ENCODE data around the gene ZFTA.

The ZFTA gene

DNA sequence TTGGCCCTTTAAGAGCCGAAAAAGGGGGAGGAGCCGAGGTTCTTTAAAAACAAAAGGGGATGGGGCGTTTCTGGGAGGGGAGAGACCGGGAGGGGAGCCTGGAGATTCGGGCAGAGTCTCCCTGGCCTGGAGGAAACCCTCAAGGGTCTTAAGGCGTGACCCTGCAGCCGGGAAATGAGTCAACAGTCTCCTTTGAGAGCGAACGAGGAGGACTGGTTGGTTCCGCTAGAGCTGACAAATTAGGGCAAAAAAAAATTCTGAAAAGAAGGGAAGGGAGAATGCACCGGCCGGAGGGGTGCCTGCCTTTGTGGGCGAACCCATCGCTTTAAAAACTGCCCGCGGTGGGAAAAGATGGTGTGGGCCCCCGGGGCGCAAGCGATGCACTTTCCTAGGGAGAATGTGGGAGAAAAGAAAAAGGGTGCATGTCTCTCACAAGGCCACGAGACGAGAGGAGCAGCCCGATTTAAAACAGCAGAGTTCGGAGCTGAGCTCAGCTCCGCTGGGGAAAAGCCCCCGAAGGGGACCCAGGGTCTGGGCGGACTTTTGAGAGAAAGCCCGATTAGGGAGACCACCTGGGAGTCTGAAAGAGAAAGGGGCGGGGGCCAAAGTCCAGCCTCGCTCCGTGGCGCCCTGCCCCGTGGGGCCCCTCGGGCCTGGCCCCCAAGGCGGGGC is 874 bp downstream of the ZFTA start:
- peaks cover 0 to 49% (median 26%) of the 10 kb centered on the region in 4 donors for H3K4me1 ChIP-seq
- TF ChIP-seq, protein P1, sequence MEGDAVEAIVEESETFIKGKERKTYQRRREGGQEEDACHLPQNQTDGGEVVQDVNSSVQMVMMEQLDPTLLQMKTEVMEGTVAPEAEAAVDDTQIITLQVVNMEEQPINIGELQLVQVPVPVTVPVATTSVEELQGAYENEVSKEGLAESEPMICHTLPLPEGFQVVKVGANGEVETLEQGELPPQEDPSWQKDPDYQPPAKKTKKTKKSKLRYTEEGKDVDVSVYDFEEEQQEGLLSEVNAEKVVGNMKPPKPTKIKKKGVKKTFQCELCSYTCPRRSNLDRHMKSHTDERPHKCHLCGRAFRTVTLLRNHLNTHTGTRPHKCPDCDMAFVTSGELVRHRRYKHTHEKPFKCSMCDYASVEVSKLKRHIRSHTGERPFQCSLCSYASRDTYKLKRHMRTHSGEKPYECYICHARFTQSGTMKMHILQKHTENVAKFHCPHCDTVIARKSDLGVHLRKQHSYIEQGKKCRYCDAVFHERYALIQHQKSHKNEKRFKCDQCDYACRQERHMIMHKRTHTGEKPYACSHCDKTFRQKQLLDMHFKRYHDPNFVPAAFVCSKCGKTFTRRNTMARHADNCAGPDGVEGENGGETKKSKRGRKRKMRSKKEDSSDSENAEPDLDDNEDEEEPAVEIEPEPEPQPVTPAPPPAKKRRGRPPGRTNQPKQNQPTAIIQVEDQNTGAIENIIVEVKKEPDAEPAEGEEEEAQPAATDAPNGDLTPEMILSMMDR (IDR thresholded peaks at IDR 0.05): no peak
- H3K4me3 ChIP-seq: peak overlapping the region; percentile 91 to 94
- H3K36me3 ChIP-seq: peaks cover 0 to 8% (median 0%) of the 10 kb centered on the region in 3 donors
- H3K9me3 ChIP-seq: no peaks in the 10 kb centered on the region
- intact Hi-C loops (cut with DNase I; ENCODE audit: low total_unique reads): loop anchor here (2.0 to 5.0 kb wide), 3 partner anchors 45 to 180 kb away; partner anchors contain the start of genes MARK2 and SPINDOC
- H3K27ac ChIP-seq: peak overlapping the region; percentile 89 to 90
- no peaks in the 10 kb centered on the region for H3K27me3 ChIP-seq
- DNase-seq: peak; percentile 84

DNA sequence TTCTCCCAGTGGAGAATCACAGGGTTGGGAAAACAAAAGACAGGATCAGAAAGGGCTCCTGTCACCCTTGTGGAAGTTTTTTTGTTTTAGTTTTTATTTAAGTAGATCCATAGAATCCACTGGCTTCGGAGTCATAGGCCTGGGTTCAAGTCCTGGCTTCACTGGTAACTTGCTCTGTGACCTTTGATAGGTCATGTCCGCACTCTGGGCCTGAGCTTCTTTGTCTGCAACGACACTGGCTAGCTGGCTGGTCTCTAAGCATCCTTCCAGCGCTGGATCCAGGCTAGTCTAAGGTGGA is 1.4 kb downstream of the ZFTA start:
- Histone ChIP-seq H3K27me3 (no peaks in the 10 kb centered on the region), H3K4me1 (peaks cover 0 to 54% (median 31%) of the 10 kb centered on the region in 4 donors), H3K9me3 (no peaks in the 10 kb centered on the region), H3K27ac (peak overlapping the region; percentile 89 to 90), H3K4me3 (peak overlapping the region; percentile 91 to 94), H3K36me3 (peaks cover 0 to 8% (median 0%) of the 10 kb centered on the region in 3 donors)
- intact Hi-C loops (cut with DNase I; ENCODE audit: low total_unique reads): loop anchor here (5.0 kb wide), 1 partner anchor 180 kb away; no protein-coding TSS in a partner anchor
- TF ChIP-seq, protein P1 (IDR thresholded peaks at IDR 0.05): no peak
- DNase-seq: no peak

DNA sequence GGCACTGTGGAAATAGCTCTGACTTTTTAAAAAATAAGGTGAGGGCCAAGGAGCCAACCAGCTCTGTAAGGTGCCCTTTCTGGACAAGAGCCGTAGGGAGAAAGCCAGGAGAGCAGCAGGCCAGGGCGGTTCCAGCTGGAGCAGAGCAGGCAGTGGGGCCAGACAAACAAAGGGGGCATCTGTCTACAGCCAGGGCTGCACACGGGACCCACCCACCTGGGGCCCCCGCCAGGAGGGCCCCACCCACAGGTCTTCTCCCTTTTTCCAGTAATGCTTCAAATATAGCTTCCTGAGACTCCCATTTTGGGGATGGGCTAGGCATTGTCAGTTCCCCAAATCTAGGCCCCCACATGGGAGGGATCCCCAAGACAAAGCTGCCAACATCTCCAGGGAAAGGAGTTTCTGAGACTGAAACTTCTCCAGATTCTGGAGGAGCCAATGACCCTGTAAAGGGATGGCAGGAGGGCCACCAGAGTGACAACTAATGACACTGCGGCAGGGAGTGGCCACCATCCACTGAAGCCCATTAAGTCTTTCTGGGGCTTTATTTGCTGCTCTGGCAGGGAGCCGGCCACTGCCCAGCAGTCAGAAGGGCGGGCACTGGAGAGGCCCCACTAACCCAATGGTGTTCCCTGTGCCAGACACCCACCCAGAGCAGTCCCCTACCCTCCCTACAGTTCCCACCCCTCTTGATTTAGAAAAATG is 1.9 kb downstream of the ZFTA start:
- no peaks in the 10 kb centered on the region for H3K9me3 ChIP-seq
- peaks cover 0 to 8% (median 0%) of the 10 kb centered on the region in 3 donors for H3K36me3 ChIP-seq
- peak overlapping the region; percentile 91 to 94 for H3K4me3 ChIP-seq
- peaks cover 0 to 60% (median 34%) of the 10 kb centered on the region in 4 donors for H3K4me1 ChIP-seq
- no peaks in the 10 kb centered on the region for H3K27me3 ChIP-seq
- TF ChIP-seq, protein P1 (IDR thresholded peaks at IDR 0.05): no peak
- intact Hi-C loops (cut with DNase I; ENCODE audit: low total_unique reads): loop anchor here (5.0 kb wide), 1 partner anchor 181 kb away; no protein-coding TSS in a partner anchor
- no peak for DNase-seq
- peak overlapping the region; percentile 89 to 90 for H3K27ac ChIP-seq

DNA sequence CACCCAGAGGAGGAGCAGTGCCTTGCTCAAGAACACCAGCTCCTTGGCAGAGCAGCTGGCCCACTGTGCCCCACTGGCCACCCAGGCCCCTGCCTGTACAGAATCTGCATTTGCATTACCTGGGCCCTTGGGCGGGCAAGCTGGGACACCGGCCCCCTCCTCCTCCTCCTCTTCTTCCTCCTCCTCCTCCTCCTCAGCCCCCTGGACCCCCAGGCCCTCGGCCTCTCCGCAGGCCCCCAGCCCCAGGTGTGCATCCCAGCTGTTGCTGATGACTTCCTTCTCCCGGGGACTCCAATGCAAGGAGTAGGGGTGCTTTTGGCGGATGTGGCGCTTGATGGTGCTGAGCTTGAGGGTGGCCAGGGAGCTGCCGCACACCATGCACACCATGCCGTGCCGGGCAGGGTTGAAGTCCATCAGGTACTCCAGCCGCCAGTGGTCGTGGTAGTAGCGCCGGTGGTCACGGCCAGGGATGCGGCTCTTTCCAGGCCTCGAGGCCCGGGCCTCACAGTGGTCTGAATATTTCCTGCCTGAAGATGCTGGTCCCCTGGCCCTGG is 2.8 kb downstream of the ZFTA start:
- Histone ChIP-seq H3K4me1 (peaks cover 0 to 61% (median 35%) of the 10 kb centered on the region in 4 donors), H3K36me3 (peaks cover 0 to 8% (median 0%) of the 10 kb centered on the region in 3 donors), H3K27me3 (no peaks in the 10 kb centered on the region), H3K27ac (peak overlapping the region; percentile 89 to 90), H3K4me3 (no peak overlapping the region), H3K9me3 (no peaks in the 10 kb centered on the region)
- TF ChIP-seq, protein P1 (IDR thresholded peaks at IDR 0.05): no peak
- intact Hi-C loops (cut with DNase I; ENCODE audit: low total_unique reads): loop anchor here (5.0 kb wide), 1 partner anchor 182 kb away; no protein-coding TSS in a partner anchor
- DNase-seq: peak in 1 of 2 donors; percentile 52

DNA sequence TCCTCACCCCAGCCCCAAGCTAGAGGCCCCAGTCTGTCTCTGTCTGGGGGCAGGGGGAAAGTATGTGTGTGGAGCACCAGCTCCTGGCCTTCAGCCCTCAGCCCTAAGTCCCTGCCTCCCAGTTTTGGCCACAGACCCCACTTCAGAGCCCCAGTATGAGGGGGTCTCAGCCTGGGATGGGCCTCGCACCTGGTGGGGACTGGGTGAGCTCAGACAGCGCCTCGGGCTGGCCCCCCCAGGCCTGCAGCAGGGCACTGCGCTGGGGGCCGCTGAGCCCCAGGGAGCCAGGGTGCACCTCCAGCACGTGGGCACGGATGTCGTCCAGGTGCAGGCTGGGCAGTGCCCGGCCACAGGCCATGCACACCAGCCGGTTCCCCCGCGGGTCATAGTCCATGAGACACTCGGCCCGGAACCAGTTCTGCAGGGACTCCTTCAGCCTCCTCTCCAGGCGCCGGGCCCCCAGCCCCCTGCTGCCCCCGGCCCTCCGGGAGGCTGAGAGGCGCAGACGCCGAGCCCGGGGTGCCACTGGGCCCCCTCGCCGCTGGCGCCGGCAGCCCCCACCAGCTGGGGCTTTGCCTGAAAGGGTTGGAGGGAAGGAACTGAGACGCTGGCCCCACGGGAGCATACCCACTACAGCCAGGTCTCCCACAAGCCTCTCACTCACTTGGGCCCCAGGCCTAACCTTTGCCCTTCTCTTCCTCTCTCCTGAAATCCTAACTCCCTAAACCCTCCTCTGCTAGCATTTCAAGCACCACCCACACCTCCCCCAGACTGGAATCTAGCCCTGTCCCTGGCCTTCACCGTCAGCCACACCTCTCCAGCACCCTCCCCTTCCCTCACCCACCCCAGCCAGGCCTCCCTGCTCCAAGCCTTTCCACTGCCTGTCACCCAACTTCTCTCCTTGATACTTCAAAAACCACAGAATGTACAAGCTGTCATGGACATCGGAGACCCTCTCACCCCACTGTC is 3.6 kb downstream of the ZFTA start:
- Histone ChIP-seq H3K4me1 (peaks cover 0 to 58% (median 33%) of the 10 kb centered on the region in 4 donors), H3K27ac (peak overlapping the region; percentile 89 to 90), H3K9me3 (no peaks in the 10 kb centered on the region), H3K27me3 (no peaks in the 10 kb centered on the region), H3K36me3 (peaks cover 0 to 14% (median 0%) of the 10 kb centered on the region in 3 donors), H3K4me3 (no peak overlapping the region)
- intact Hi-C loops (cut with DNase I; ENCODE audit: low total_unique reads): loop anchor here (5.0 kb wide), 1 partner anchor 182 kb away; no protein-coding TSS in a partner anchor
- TF ChIP-seq, protein P1 (IDR thresholded peaks at IDR 0.05): no peak
- peak in 1 of 2 donors; percentile 60 for DNase-seq

All from tibial artery (tissue), 4 donors.